HepG2 (cell line): Measurements from ENCODE around the gene CDK7. TPM values are rescaled to one million over a fixed set of nuclear protein-coding genes. Genes with fewer than 3 reads are reported as not detected.

Experiments used
- ATAC-seq: fragments of 200-7000 bp; cut with Tn5 transposase; 3 replicates; pipeline ENCODE4 v1.9.1; 2020; ENCODE audit warnings: mild to moderate bottlenecking, moderate library complexity
- BruUV-seq: library from RNA; stranded (reverse); fragments of 400-500 nt; replicated peaks from 2 replicates; lab custom pipeline; 2021; lab: Mats Ljungman, UMichigan
- CTCF ChIA-PET: fragments of 300-600 bp; formaldehyde crosslinking; extraction: SDS; loops from one replicate; lab custom pipeline; 2021; ENCODE audit warnings: low total read pairs, inconsistent platforms, low intra/inter-chr PET ratio; lab: Yijun Ruan, JAX
- POLR2A ChIA-PET: fragments of 350-600 bp; sonication (Branson Sonifier 250); formaldehyde crosslinking; loops from one replicate; lab custom pipeline; 2020; ENCODE audit warnings: antibody characterized with exemption, inconsistent platforms; lab: Yijun Ruan, JAX
- DNase-seq: peaks from one replicate; pipeline ENCODE4 v3.0.0-alpha.2; 2015; ENCODE audit warnings: low spot score
- FAIRE-seq: peaks from 3 replicates; lab custom pipeline; 2011; peaks lifted over from hg19 to GRCh38; lab: Jason Lieb, UNC
- H2AFZ ChIP-seq: one replicate; pipeline ENCODE4 v1.6.1; 2011; ENCODE audit warnings: low read length, inconsistent platforms
- H3K27ac ChIP-seq: fragments of 300-600 bp; 3 replicates; pipeline ENCODE4 v1.8.0; 2011; ENCODE audit warnings: mixed run types, mild to moderate bottlenecking, mixed read lengths, low read length, inconsistent platforms; ENCODE audit not compliant: insufficient read depth; ENCODE audit errors: extremely low read length
- H3K27me3 ChIP-seq, 2 experiments: fragments of 200-600 bp in 1 of 2; 2 replicates in 1 of 2; 3 replicates in 1 of 2; pipeline versions ENCODE4 v1.6.0 to v1.8.0; 2011; ENCODE audit warnings: low read length in 2 of 2, mild to moderate bottlenecking in 2 of 2, moderate library complexity in 2 of 2, inconsistent platforms in 1 of 2; ENCODE audit not compliant: insufficient read depth in 2 of 2, control insufficient read depth in 1 of 2
- H3K36me3 ChIP-seq, 2 experiments: fragments of 200-600 bp in 1 of 2; replicated peaks in 1 of 2; 2 replicates in 1 of 2; 3 replicates in 1 of 2; pipeline versions ENCODE4 v1.5.1 to v1.8.0; 2011; ENCODE audit warnings: low read length in 2 of 2, inconsistent platforms in 1 of 2; ENCODE audit not compliant: insufficient read depth in 2 of 2, control insufficient read depth in 1 of 2
- H3K4me1 ChIP-seq: 2 replicates; pipeline ENCODE4 v1.5.1; 2012; ENCODE audit warnings: low read length, inconsistent platforms; ENCODE audit not compliant: insufficient read depth
- H3K4me2 ChIP-seq: 2 replicates; pipeline ENCODE4 v1.6.0; 2011; ENCODE audit warnings: low read depth, low read length, inconsistent platforms
- H3K4me3 ChIP-seq, 3 experiments: fragments of 200-600 bp in 1 of 3; sonication (generic), shearing (Covaris generic) in 1 of 3; replicated peaks in 1 of 3; 2 replicates each; pipeline ENCODE4 v1.5.1; 2011 to 2016; ENCODE audit warnings: low read length in 3 of 3, inconsistent platforms in 2 of 3, low read depth in 2 of 3, mild to moderate bottlenecking in 2 of 3, control low read depth in 1 of 3, mixed read lengths in 1 of 3; ENCODE audit not compliant: insufficient read depth in 1 of 3
- H3K79me2 ChIP-seq: one replicate; pipeline ENCODE4 v1.6.1; 2011; ENCODE audit warnings: low read length, inconsistent platforms; ENCODE audit not compliant: insufficient read depth
- H3K9ac ChIP-seq: 2 replicates; pipeline ENCODE4 v1.6.0; 2011; ENCODE audit warnings: mild to moderate bottlenecking, low read depth, low read length, inconsistent platforms; ENCODE audit not compliant: insufficient read depth
- H3K9me3 ChIP-seq: 2 replicates; pipeline ENCODE4 v1.5.1; 2012; ENCODE audit warnings: mild to moderate bottlenecking, low read length
- H4K20me1 ChIP-seq: 2 replicates; pipeline ENCODE4 v1.6.0; 2011; ENCODE audit warnings: inconsistent platforms, mild to moderate bottlenecking, low read length, moderate library complexity; ENCODE audit not compliant: insufficient read depth
- MED1 ChIP-seq: sonication (generic); formaldehyde crosslinking; IDR thresholded peaks from 2 replicates; pipeline ENCODE4 v1.4.0; 2020; ENCODE audit warnings: missing genetic modification reagents
- SP140L ChIP-seq: sonication (generic); formaldehyde crosslinking; IDR thresholded peaks from 2 replicates; pipeline ENCODE4 v1.4.0; 2020; ENCODE audit warnings: missing genetic modification reagents, borderline replicate concordance
- ZNF121 ChIP-seq: sonication (generic); formaldehyde crosslinking; IDR thresholded peaks from 2 replicates; pipeline ENCODE4 v1.5.0; 2020; ENCODE audit warnings: mild to moderate bottlenecking, missing genetic modification reagents
- WGBS: methylation state at CpG from one replicate; pipeline ENCODE4 v1.1.6; 2017; ENCODE audit warnings: low lambda C conversion rate; 5-methylcytosine and 5-hydroxymethylcytosine counted together
- in situ Hi-C: cut with HindIII; loops from 2 replicates; pipeline ENCODE4 v1.10.0; 2017; ENCODE audit warnings: low pct_unique_long_range_greater_than_20kb; ENCODE audit not compliant: extremely low pct_ligation_motif_present
- intact Hi-C: fragments of 100-400 bp; cut with micrococcal nuclease; formaldehyde crosslinking; loops from one replicate; pipeline ENCODE4 v1.10.0; 2022; ENCODE audit not compliant: unreplicated experiment
- polyA plus RNA-seq, 8 experiments: library from polyadenylated mRNA; depleted of rRNA in 3 of 8; stranded (reverse) in 7 of 8; unstranded in 1 of 8; fragments of >200 nt; fragmentation: Illumina TruSeq in 4 of 8; extraction: Trizol in 4 of 8; gene quantifications; 2 replicates each; pipeline versions ENCODE4 v1.2.1 to v1.2.3, GENCODE V29; 2011 to 2016; ENCODE audit warnings: low read depth in 4 of 8, missing spikeins in 1 of 8, mixed read lengths in 1 of 8; ENCODE audit not compliant: insufficient read depth in 1 of 8
- total RNA-seq, 5 experiments: library from RNA; depleted of rRNA; stranded (reverse); fragments of >200 nt; fragmentation: Illumina TruSeq; extraction: Trizol; gene quantifications; 2 replicates each; pipeline ENCODE4 v1.2.3, GENCODE V29; 2016; ENCODE audit warnings: low read depth in 1 of 5
- TF ChIP-seq, protein P1 (sequence below): sonication (generic); formaldehyde crosslinking; conservative IDR thresholded peaks from 2 replicates; pipeline ENCODE4 v1.8.1; 2023; ENCODE audit warnings: missing genetic modification reagents
- TF ChIP-seq, protein P2 (sequence below): sonication (generic); formaldehyde crosslinking; IDR thresholded peaks from 2 replicates; pipeline ENCODE4 v1.4.0; 2020; ENCODE audit warnings: missing genetic modification reagents, mild to moderate bottlenecking, borderline replicate concordance
- TF ChIP-seq, protein P3 (sequence below): sonication (generic); formaldehyde crosslinking; IDR thresholded peaks from 2 replicates; pipeline ENCODE4 v1.8.0; 2022; ENCODE audit warnings: missing genetic modification reagents, mild to moderate bottlenecking, moderate library complexity, borderline replicate concordance

Gene CDK7
- total and polyA plus RNA-seq, 2 of the 13 experiments (the other 11 are each of a cell fraction or from before 2014, with no cell fraction given), result 41.2 to 54.9 TPM

DNA sequence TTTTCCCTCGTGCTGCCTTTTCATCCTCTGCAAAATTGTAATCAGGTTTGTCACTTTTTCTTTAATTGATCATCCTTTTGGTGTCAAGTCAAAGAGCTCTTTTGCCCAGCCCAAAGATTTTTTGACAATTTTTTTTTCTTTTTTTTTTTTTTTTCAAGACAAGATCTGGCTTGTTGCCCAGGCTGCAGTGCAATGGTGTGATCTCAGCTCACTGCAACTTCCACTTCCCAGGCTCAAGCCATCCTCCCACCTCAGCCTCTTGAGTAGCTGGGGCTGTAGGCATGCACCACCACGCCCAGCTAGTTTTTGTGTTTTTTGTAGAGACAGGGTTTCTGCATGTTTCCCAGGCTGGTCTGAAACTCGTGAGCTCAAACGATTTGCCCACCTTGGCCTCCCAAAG is 36.7 kb downstream of the CDK7 start:
- WGBS, result 98% methylated on average over 4 of the region's 4 CpGs
- Histone ChIP-seq H2AFZ (no peak overlapping the region), H3K27ac (no peak overlapping the region), H3K4me2 (no peak overlapping the region), H3K79me2 (no peaks in the 10 kb centered on the region), H3K9ac (no peak overlapping the region), H4K20me1 (no peaks in the 10 kb centered on the region), H3K9me3 (no peaks in the 10 kb centered on the region), H3K4me3 (no peak overlapping the region), H3K4me1 (peaks cover 7% of the 10 kb centered on the region), H3K27me3 (no peaks in the 10 kb centered on the region; a peak in 1 of 5 replicates), H3K36me3 (peaks cover 4 to 39% of the 10 kb centered on the region in 2 experiments)
- intact Hi-C loops (no loop called here), in situ Hi-C loops (loop anchor here (10.0 kb wide), 1 partner anchor 63 kb away; the partner anchor contains the start of gene CCDC125)
- CTCF ChIA-PET, result no interaction called here
- DNase-seq (no peak), ATAC-seq (no peak), FAIRE-seq (no peak)
- POLR2A ChIA-PET, result interaction anchor here (1.1 to 1.3 kb wide), 2 partner anchors 37 to 61 kb away, joined by 4 to 5 read pairs; partner anchors contain the start of genes CCDC125 and CDK7
- BruUV-seq, result no TSS peak
- TF ChIP-seq, protein P1, sequence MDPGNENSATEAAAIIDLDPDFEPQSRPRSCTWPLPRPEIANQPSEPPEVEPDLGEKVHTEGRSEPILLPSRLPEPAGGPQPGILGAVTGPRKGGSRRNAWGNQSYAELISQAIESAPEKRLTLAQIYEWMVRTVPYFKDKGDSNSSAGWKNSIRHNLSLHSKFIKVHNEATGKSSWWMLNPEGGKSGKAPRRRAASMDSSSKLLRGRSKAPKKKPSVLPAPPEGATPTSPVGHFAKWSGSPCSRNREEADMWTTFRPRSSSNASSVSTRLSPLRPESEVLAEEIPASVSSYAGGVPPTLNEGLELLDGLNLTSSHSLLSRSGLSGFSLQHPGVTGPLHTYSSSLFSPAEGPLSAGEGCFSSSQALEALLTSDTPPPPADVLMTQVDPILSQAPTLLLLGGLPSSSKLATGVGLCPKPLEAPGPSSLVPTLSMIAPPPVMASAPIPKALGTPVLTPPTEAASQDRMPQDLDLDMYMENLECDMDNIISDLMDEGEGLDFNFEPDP (CRISPR knock-in tag), result no peak
- TF ChIP-seq, protein P2, sequence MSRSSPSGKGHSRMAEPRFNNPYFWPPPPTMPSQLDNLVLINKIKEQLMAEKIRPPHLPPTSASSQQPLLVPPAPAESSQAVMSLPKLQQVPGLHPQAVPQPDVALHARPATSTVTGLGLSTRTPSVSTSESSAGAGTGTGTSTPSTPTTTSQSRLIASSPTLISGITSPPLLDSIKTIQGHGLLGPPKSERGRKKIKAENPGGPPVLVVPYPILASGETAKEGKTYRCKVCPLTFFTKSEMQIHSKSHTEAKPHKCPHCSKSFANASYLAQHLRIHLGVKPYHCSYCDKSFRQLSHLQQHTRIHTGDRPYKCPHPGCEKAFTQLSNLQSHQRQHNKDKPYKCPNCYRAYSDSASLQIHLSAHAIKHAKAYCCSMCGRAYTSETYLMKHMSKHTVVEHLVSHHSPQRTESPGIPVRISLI (CRISPR knock-in tag), result 0 out of 2 replicates have a peak, but pooled peaks have one; percentile 20

DNA sequence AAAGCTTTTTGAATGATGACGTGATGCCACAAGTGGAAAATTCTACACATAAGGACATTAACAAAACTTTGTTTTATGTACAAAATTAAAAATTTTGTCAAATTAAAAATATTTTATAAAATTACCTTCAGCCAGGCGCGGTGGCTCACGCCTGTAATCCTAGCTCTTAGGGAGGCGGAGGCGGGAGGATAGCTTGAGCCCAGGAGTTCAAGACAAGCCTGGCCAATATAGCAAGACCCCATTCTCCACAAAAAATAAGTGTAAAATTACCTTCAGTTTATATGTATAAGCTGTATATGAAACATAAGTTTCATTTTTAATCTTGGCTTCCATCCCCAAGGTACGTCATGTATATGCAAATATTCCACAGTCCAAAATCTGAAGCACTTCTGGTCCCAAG is 40.9 kb downstream of the CDK7 start:
- in situ Hi-C loops (loop anchor here (10.0 kb wide), 1 partner anchor 59 kb away; the partner anchor contains the start of gene CCDC125), intact Hi-C loops (no loop called here)
- H3K9ac ChIP-seq, result no peak overlapping the region
- BruUV-seq, result no TSS peak
- H3K4me3 ChIP-seq, result no peak overlapping the region
- no peak overlapping the region for H3K4me2 ChIP-seq
- H3K27me3 ChIP-seq, result no peaks in the 10 kb centered on the region
- no peak for ATAC-seq
- 98% methylated on average over 7 of the region's 7 CpGs for WGBS
- H3K27ac ChIP-seq, result peak overlapping the region; percentile 92
- H3K4me1 ChIP-seq, result peaks cover 19% of the 10 kb centered on the region
- no peak overlapping the region for H2AFZ ChIP-seq
- no peak for FAIRE-seq
- no peak for DNase-seq
- no peaks in the 10 kb centered on the region for H4K20me1 ChIP-seq
- ChIA-PET CTCF (no interaction called here), POLR2A (interaction anchor here (1.1 kb wide), 1 partner anchor 182 kb away, joined by 3 read pairs; the partner anchor contains the start of gene SLC30A5)
- H3K79me2 ChIP-seq, result no peaks in the 10 kb centered on the region
- H3K36me3 ChIP-seq, result peaks cover 7 to 40% of the 10 kb centered on the region in 2 experiments; a peak in 4 of 5 replicates
- no peaks in the 10 kb centered on the region for H3K9me3 ChIP-seq
- TF ChIP-seq, protein P3, sequence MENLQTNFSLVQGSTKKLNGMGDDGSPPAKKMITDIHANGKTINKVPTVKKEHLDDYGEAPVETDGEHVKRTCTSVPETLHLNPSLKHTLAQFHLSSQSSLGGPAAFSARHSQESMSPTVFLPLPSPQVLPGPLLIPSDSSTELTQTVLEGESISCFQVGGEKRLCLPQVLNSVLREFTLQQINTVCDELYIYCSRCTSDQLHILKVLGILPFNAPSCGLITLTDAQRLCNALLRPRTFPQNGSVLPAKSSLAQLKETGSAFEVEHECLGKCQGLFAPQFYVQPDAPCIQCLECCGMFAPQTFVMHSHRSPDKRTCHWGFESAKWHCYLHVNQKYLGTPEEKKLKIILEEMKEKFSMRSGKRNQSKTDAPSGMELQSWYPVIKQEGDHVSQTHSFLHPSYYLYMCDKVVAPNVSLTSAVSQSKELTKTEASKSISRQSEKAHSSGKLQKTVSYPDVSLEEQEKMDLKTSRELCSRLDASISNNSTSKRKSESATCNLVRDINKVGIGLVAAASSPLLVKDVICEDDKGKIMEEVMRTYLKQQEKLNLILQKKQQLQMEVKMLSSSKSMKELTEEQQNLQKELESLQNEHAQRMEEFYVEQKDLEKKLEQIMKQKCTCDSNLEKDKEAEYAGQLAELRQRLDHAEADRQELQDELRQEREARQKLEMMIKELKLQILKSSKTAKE (CRISPR knock-in tag), result no peak
- TF ChIP-seq MED1 (CRISPR knock-in tag) (no peak), SP140L (CRISPR knock-in tag) (no peak), ZNF121 (CRISPR knock-in tag) (peak; percentile 79)
